CD14-positive monocyte (primary cell): ENCODE measurements around the gene ERGIC1. TPM values are rescaled to one million over a fixed set of nuclear protein-coding genes. Genes with fewer than 3 reads are reported as not detected.

Source experiments
- DNase-seq, 3 donors: peaks; one replicate each; pipeline ENCODE4 v3.0.0-alpha.2; 2011 to 2022
- H2AFZ ChIP-seq: 2 replicates; pipeline ENCODE4 v1.6.0; 2012; ENCODE audit warnings: mild to moderate bottlenecking, low read depth, low read length, inconsistent platforms; ENCODE audit not compliant: insufficient read depth, poor library complexity, severe bottlenecking
- H3K27ac ChIP-seq, 2 donors: 1 replicate in 1 of 2; 2 replicates in 1 of 2; pipeline ENCODE4 v1.5.1; 2012 to 2013; ENCODE audit warnings: low read length in 2 of 2, control low read depth in 1 of 2, inconsistent platforms in 1 of 2, low read depth in 1 of 2, mild to moderate bottlenecking in 1 of 2
- H3K27me3 ChIP-seq, 2 donors: one replicate each; pipeline versions ENCODE4 v1.6.0 to v1.6.1; 2011 to 2013; ENCODE audit warnings: low read length in 2 of 2; ENCODE audit not compliant: control insufficient read depth in 2 of 2, insufficient read depth in 2 of 2
- H3K36me3 ChIP-seq, 2 donors: replicated peaks in 1 of 2; 1 replicate in 1 of 2; 2 replicates in 1 of 2; pipeline versions ENCODE4 v1.5.1 to v1.6.1; 2012 to 2013; ENCODE audit warnings: low read length in 2 of 2, control low read depth in 1 of 2, inconsistent platforms in 1 of 2, mild to moderate bottlenecking in 1 of 2; ENCODE audit not compliant: insufficient read depth in 2 of 2, control insufficient read depth in 1 of 2
- H3K4me1 ChIP-seq, 2 donors: 1 replicate in 1 of 2; 2 replicates in 1 of 2; pipeline versions ENCODE4 v1.5.1 to v1.6.1; 2012 to 2013; ENCODE audit warnings: low read length in 2 of 2, control low read depth in 1 of 2, inconsistent platforms in 1 of 2, mild to moderate bottlenecking in 1 of 2, moderate library complexity in 1 of 2; ENCODE audit not compliant: insufficient read depth in 2 of 2, control insufficient read depth in 1 of 2
- H3K4me2 ChIP-seq: replicated peaks from 2 replicates; pipeline ENCODE3; 2012; ENCODE audit warnings: low read length, moderate library complexity, mild to moderate bottlenecking; ENCODE audit not compliant: poor library complexity, severe bottlenecking; ENCODE audit errors: extremely low read depth
- H3K4me3 ChIP-seq, 3 experiments: fragments of 200-600 bp in 1 of 3; sonication (generic) in 1 of 3; replicated peaks in 1 of 3; 1 replicate in 2 of 3; 2 replicates in 1 of 3; pipeline ENCODE4 v1.5.1; 2011 to 2013; ENCODE audit warnings: low read length in 3 of 3, mild to moderate bottlenecking in 3 of 3, control low read depth in 2 of 3, low read depth in 2 of 3, inconsistent platforms in 1 of 3, moderate library complexity in 1 of 3
- H3K79me2 ChIP-seq: 2 replicates; pipeline ENCODE4 v1.6.0; 2012; ENCODE audit warnings: mild to moderate bottlenecking, control low read depth, inconsistent platforms, low read length, moderate library complexity; ENCODE audit not compliant: insufficient read depth
- H3K9ac ChIP-seq: 2 replicates; pipeline ENCODE4 v1.6.0; 2017; ENCODE audit warnings: low read length, mild to moderate bottlenecking; ENCODE audit not compliant: insufficient read depth, poor library complexity, severe bottlenecking
- H3K9me3 ChIP-seq, 2 donors: replicated peaks in 1 of 2; 1 replicate in 1 of 2; 2 replicates in 1 of 2; pipeline versions ENCODE4 v1.5.1 to v1.6.1; 2012 to 2013; ENCODE audit warnings: low read length in 2 of 2, control low read depth in 1 of 2; ENCODE audit not compliant: control insufficient read depth in 1 of 2, insufficient read depth in 1 of 2
- H4K20me1 ChIP-seq: 2 replicates; pipeline ENCODE4 v1.6.0; 2012; ENCODE audit warnings: mild to moderate bottlenecking, low read length, control low read depth, moderate library complexity; ENCODE audit not compliant: insufficient read depth
- H3K27ac Mint-ChIP-seq, 7 donors: one replicate each; pipeline ENCODE4 v1.8.0; 2020; ENCODE audit warnings: mild to moderate bottlenecking in 7 of 7, mixed read lengths in 7 of 7, moderate library complexity in 6 of 7, inconsistent platforms in 2 of 7
- H3K27me3 Mint-ChIP-seq, 3 donors: one replicate each; pipeline ENCODE4 v1.8.0; 2021 to 2022; ENCODE audit warnings: low read depth in 3 of 3, mild to moderate bottlenecking in 3 of 3, mixed read lengths in 3 of 3, moderate library complexity in 3 of 3, inconsistent platforms in 1 of 3
- H3K36me3 Mint-ChIP-seq, 2 donors: one replicate each; pipeline ENCODE4 v1.8.0; 2020; ENCODE audit warnings: mixed read lengths in 2 of 2, inconsistent platforms in 1 of 2, mild to moderate bottlenecking in 1 of 2
- H3K4me1 Mint-ChIP-seq: one replicate; pipeline ENCODE4 v1.8.0; 2020; ENCODE audit warnings: mild to moderate bottlenecking, mixed read lengths
- H3K4me3 Mint-ChIP-seq, 2 donors: one replicate each; pipeline ENCODE4 v1.8.0; 2020; ENCODE audit warnings: mild to moderate bottlenecking in 2 of 2, mixed read lengths in 2 of 2, moderate library complexity in 1 of 2
- H3K9me3 Mint-ChIP-seq, 7 donors: one replicate each; pipeline ENCODE4 v1.8.0; 2020 to 2022; ENCODE audit warnings: mixed read lengths in 7 of 7, mild to moderate bottlenecking in 6 of 7, moderate library complexity in 6 of 7, inconsistent platforms in 2 of 7
- CTCF ChIP-seq: fragments of 200-600 bp; IDR thresholded peaks from one replicate; pipeline ENCODE4 v1.8.0; 2022; ENCODE audit warnings: antibody characterized with exemption, mild to moderate bottlenecking
- WGBS: methylation state at CpG from one replicate; pipeline ENCODE4 v1.1.5; 2013; ENCODE audit warnings: missing lambda C conversion rate; ENCODE audit not compliant: insufficient coverage; 5-methylcytosine and 5-hydroxymethylcytosine counted together
- intact Hi-C, 2 donors: fragments of 100-400 bp; cut with micrococcal nuclease; formaldehyde crosslinking; loops; one replicate each; pipeline versions ENCODE4 v1.15.0 to v1.15.1; 2023
- polyA plus RNA-seq, 3 donors: library from polyadenylated mRNA; depleted of rRNA in 1 of 3; unstranded in 2 of 3; stranded (reverse) in 1 of 3; fragments of 300-500 nt in 2 of 3; fragments of >200 nt in 1 of 3; fragmentation: Illumina TruSeq in 2 of 3; gene quantifications; 1 replicate in 2 of 3; 2 replicates in 1 of 3; pipeline ENCODE4 v1.2.3, GENCODE V29; 2012 to 2021

The ERGIC1 gene
- polyA plus RNA-seq, 3 donors = 28.3 to 76.2 (median 34.1) TPM

- peak in 1 of 3 donors; percentile 4 for DNase-seq
- no peak for TF ChIP-seq CTCF
- H3K4me1 Mint-ChIP-seq = peaks cover 57% of the 10 kb centered on the region
- H2AFZ ChIP-seq = no peak overlapping the region
- H3K36me3 Mint-ChIP-seq = peaks cover 7 to 10% of the 10 kb centered on the region in 2 donors
- intact Hi-C loops = no loop called here
- H3K27me3 ChIP-seq = no peaks in the 10 kb centered on the region
- H3K36me3 ChIP-seq = no peaks in the 10 kb centered on the region
- peak overlapping the region; percentile 38 to 99 (median 84) for H3K27ac Mint-ChIP-seq
- no peak overlapping the region for H3K4me2 ChIP-seq
- no peak overlapping the region for H3K4me3 ChIP-seq
- H4K20me1 ChIP-seq = no peaks in the 10 kb centered on the region
- WGBS = 29% methylated on average over 2 of the region's 3 CpGs
- H3K9me3 Mint-ChIP-seq = peaks cover 0 to 5% (median 0%) of the 10 kb centered on the region in 7 donors
- H3K9me3 ChIP-seq = no peaks in the 10 kb centered on the region
- H3K27me3 Mint-ChIP-seq = peaks cover 0 to 11% (median 0%) of the 10 kb centered on the region in 3 donors
- no peaks in the 10 kb centered on the region for H3K79me2 ChIP-seq
- peak overlapping the region in 1 of 2 donors; percentile 82 for H3K27ac ChIP-seq
- no peak overlapping the region for H3K9ac ChIP-seq
- H3K4me1 ChIP-seq = peaks cover 40 to 43% of the 10 kb centered on the region in 2 donors
- H3K4me3 Mint-ChIP-seq = no peak overlapping the region
Measured at GRCh38 chr5:172805018-172805683, 28.9 kb upstream of the ERGIC1 start.

GRCh38 chr5:172805736-172806255 is 28.3 kb upstream of the ERGIC1 start:
- Histone ChIP-seq H3K9ac (peak overlapping the region; percentile 0), H3K36me3 (no peaks in the 10 kb centered on the region), H3K9me3 (no peaks in the 10 kb centered on the region), H3K4me1 (peaks cover 34 to 38% of the 10 kb centered on the region in 2 donors), H2AFZ (no peak overlapping the region), H3K4me3 (no peak overlapping the region), H3K27ac (peak overlapping the region; percentile 82 to 96), H3K79me2 (no peaks in the 10 kb centered on the region), H3K27me3 (no peaks in the 10 kb centered on the region), H3K4me2 (no peak overlapping the region), H4K20me1 (no peaks in the 10 kb centered on the region)
- intact Hi-C loops = no loop called here
- peaks cover 0 to 9% (median 1%) of the 10 kb centered on the region in 3 donors for H3K27me3 Mint-ChIP-seq
- WGBS = 78% methylated on average over 6 of the region's 9 CpGs
- H3K27ac Mint-ChIP-seq = peak overlapping the region; percentile 88 to 100 (median 99)
- peak in 1 of 3 donors; percentile 11 for DNase-seq
- peaks cover 51% of the 10 kb centered on the region for H3K4me1 Mint-ChIP-seq
- TF ChIP-seq CTCF = no peak
- no peak overlapping the region for H3K4me3 Mint-ChIP-seq
- peaks cover 0 to 4% (median 0%) of the 10 kb centered on the region in 7 donors for H3K9me3 Mint-ChIP-seq
- peaks cover 6 to 7% of the 10 kb centered on the region in 2 donors for H3K36me3 Mint-ChIP-seq
